ENCODE data around the gene TMEM131L.
"Not testable (repeated sequence)": the region's sequence is repeated elsewhere in the genome, so short reads cannot be mapped to it uniquely, and the experiment has no call there.

Gene TMEM131L

DNA sequence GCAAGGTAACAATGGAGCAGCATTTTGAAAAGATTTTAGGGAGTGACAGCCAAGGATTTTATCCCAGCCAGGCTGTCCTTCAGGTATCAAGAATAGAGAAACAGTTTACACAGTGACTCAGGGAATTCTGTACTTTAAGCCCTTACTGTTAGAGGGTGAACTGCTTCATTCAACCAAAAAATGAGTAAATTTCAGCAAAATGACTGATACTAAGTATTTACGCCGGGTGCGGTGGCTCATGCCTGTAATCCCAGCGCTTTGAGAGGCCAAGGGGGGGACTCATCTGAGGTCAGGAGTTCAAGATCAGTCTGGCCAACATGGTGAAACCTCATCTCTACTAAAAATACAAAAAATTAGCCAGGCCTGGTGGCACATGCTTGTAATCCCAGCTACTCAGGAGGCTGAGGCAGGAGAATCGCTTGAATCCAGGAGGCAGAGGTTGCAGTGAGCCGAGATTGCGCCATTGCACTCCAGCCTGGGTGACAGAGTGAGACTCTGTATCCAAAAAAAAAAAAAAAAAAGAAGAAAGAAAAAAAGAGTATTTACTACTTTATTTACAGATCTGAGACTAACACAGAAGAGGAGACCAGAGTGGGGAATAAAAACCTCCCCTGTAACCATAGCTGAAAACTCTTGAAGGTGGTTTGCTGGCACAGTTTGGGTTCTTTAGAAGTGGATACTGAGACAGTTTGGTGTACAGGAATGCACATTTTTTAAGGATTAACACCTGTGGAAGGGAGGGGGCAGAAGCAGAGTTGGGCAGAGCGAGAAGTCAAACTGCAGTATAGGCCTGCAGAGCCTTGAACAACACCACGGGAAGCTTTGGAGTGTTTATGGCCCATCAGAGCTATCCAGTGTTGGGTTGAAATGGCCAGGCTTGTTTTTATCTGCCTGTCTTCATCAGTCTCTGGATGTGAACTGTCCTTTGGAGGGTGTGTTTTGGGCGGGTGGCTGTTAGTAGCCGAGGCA, 40.5 kb downstream of the TMEM131L start:
- no peak for DNase-seq

GRCh38 chr4:153507310-153508073, 41.3 kb downstream of the TMEM131L start:
- no peak for DNase-seq

- not testable (repeated sequence) for DNase-seq
Observed at GRCh38 chr4:153509212-153509611, 43.1 kb downstream of the TMEM131L start.

DNA sequence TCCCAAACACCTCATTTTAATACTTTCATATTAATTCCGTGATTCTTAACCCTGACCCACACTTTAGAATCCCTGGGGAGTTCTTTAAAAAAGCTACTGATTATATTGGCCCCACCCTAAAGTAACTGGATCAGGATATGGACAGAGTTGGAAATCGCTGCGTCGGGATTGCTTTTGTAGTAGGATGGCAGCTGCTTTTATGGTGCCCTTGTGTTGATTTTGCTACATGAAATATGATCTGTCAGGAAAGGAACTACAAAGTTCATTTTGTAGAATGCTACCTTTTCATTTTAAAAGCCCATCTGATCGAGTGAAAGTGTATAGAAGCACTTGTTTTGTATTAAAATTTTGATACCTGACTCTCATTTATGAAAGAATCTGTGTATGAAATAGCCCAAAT, 43.6 kb downstream of the TMEM131L start:
- no peak for DNase-seq

- no peak for DNase-seq
Observed at GRCh38 chr4:153510252-153511001, 44.3 kb downstream of the TMEM131L start.

GRCh38 chr4:153511104-153511503, 44.9 kb downstream of the TMEM131L start:
- DNase-seq: no peak

- DNase-seq: no peak
Observed at GRCh38 chr4:153512162-153512852, 46.1 kb downstream of the TMEM131L start.

DNA sequence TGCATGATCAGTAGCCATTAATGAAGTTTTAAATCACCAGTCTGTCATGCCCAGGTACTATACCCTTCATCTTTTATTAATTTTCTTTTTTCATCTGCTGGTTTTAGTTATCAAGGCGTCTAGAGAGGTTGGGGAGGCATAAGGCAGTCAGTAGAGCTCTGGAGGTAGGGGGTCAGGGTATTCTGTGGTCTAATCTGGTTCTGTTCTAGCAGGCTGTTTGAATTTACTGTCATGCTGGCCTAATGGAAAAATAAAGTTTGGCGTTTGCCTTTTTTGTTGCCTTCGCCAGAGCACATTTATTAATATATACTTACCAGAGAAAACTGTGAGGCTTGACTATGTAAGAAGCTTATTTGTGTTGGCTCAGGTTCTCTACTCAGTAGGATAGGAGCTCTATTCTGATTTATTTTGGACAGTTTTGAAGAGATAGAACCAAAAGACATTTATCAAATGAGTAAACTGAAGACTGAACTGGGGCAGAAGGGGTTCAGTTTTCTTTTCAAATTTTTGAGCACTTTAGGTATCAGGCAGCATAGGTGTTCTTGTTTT, 46.9 kb downstream of the TMEM131L start:
- no peak for DNase-seq

GRCh38 chr4:153513596-153513995, 47.4 kb downstream of the TMEM131L start:
- DNase-seq: no peak

GRCh38 chr4:153514001-153514526, 47.9 kb downstream of the TMEM131L start:
- no peak for DNase-seq

GRCh38 chr4:153514688-153515426, 48.7 kb downstream of the TMEM131L start:
- DNase-seq: no peak

DNA sequence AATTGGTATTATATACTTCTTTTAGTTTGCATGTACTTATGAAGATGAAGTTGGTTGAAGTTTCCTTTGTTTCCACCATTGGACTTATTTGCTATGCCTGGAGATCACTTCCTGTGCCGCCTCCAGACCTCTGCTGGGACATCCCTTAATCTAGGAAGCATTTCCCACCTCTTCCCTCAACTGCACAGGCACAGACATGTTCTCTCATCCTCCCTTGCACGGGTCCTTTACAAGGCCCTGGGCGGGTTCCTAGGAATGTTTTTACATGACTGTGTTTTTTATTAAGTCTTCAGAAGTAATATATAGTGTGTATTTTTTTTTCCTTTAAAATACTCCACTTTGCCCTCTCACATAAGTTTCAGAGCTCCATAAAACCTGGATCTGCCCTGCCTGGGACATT, 51.0 kb downstream of the TMEM131L start:
- DNase-seq: no peak

GRCh38 chr4:153518001-153518400, 51.8 kb downstream of the TMEM131L start:
- DNase-seq: no peak

DNA sequence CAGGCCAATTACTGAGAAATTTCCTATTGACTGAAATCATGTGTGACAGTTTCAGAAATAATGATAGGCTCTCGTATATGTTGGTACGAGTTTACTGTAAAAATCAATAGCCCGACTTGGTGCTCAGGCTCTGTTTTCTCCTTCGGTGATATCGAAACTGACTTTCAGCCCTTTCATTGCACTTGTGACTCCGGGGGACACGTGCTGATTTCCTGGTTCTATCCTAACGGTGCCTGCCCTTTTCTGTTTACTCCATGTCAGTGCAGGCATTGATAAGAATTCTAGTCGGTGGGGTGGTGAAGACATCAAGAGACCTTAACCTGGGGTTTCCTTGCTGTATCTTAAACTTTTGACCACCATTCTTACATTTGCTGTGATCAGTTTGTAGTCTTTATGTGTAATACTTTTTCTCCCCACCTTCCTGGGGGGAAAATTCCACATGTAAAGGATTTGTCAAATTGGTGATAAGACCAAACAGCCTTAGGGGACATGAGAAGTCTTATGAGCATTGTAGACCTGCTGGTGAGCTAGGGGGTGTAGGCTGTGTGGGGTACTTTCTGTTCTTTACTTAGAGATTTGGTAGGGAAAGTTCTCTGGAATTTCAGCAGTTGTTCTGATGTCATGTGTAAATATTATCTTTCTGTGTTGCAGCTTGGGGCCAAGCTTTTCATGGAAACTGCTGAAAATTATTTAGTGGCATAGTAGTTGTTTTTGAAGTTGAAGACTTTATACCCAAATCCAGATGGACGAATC, 52.7 kb downstream of the TMEM131L start:
- DNase-seq: no peak

DNA sequence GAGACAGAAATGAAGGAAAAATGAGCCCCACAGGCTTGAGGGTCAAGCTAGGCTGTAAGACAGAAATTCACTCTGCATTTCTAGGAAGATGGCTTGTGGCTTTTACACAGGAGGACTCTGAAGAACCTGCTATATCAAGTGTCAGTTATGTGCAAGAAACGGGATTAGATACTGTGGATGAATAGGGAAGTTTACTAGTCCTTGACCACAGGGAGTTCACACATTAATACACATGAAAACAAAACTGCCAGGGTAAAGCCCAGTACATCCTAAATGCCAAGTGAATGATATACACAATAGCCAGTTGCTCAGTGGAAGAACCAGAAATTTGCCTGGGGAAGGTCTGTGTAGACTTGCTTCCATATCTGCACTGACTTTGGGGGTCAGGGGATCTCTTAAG, 53.5 kb downstream of the TMEM131L start:
- DNase-seq: no peak

DNA sequence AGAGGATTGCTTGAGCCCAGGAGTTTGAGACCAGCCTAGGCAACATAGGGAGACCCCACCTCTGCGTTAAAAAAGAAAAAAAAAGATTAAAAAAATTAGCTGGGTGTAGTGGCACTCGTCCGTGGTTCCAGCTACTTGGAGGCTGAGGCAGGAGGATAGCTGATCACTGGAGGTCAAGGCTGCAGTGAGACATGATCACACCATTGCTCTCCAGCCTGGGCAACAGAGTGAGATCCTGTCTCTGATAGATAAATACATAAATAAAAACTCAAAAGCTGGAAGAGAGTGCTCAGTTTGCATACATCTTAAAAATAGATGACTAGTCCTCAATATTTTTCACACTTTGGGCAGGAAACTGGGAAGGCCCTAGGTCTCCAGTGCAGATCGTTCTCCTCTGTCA, 54.1 kb downstream of the TMEM131L start:
- no peak for DNase-seq

- no peak for DNase-seq
Observed at GRCh38 chr4:153520801-153521329, 54.7 kb downstream of the TMEM131L start.

DNA sequence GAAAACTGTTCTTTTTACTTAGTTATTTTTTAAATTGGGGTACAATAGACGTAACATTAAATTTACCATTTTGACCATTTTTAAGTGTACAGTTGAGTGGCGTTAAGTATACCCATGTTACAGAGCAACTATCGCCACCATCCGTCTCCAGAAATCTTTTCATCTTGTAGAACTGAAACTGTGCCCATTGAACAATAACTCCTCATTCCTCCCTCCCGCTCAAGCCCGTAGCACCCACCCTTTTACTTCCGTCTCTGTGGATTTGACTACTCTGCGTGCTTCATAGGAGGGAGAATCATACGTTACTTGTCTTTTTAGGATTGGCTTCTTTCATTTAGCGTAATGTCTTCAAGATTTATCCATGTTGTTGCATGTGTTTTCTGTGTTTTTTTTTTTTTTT, 55.3 kb downstream of the TMEM131L start:
- DNase-seq: peak; percentile 2

- peak; percentile 30 for DNase-seq
Observed at GRCh38 chr4:153521999-153522801, 56.0 kb downstream of the TMEM131L start.
